ENCODE data around the gene NAXD.

GRCh38 chr13:110636701-110637201 is 21.4 kb downstream of the NAXD start:
- TF ChIP-seq CTCF (tag by site-specific recombination; IDR thresholded peaks at IDR 0.05): no peak
- no peak for TF ChIP-seq BCL6B (tag by site-specific recombination; IDR thresholded peaks at IDR 0.05)
- no peak for TF ChIP-seq ZNF830 (tag by site-specific recombination; IDR thresholded peaks at IDR 0.05; ENCODE audit: low read depth)
